Fibroblast of gingiva (primary cell): ENCODE results near the gene OR52E4.

Experiments
- DNase-seq: peaks from one replicate; pipeline ENCODE4 v3.0.0-alpha.2; 2011; ENCODE audit warnings: low read depth

OR52E4 gene

GRCh38 chr11:5929571-5930368 lies 49.3 kb downstream of the OR52E4 start:
- no peak for DNase-seq

DNA sequence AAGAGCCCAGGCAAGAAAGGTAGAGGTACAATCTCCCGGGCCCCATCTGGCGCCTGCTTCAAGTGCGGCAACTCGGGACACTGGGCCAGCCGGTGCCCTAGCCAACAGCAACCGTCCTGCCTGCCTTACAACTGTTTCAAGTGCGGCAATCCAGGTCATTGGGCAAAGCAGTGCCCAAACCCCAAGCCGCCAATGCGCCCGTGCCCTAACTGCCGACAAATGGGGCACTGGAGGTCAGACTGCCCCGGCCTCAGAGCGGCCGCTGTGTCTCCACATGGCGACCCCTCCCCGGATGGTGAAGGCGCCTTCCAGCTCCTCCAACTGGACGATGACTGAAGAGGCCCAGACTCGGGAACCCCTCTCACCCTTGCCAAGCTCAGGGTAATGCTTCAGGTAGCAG lies 50.2 kb downstream of the OR52E4 start:
- DNase-seq, result no peak

GRCh38 chr11:5931061-5931460 lies 50.6 kb downstream of the OR52E4 start:
- no peak for DNase-seq

GRCh38 chr11:5932671-5933070 lies 52.2 kb downstream of the OR52E4 start:
- no peak for DNase-seq

GRCh38 chr11:5933116-5933515 lies 52.7 kb downstream of the OR52E4 start:
- no peak for DNase-seq
